ENCODE data around the gene PPP4R3A.

PPP4R3A gene

GRCh38 chr14:91417120-91417982 is 92.8 kb downstream of the PPP4R3A start, which contains the start of gene CCDC88C:
TSS of gene CCDC88C (minus strand) at chr14:91417820. CDS start at chr14:91417690, 130 bp downstream.
- TF ChIP-seq CTCF (IDR thresholded peaks at IDR 0.05; ENCODE audit: control extremely low read depth, extremely low read depth, low read depth, missing control alignments) = peak; percentile 29
- POLR2A ChIA-PET = interaction anchor here (1.0 to 2.5 kb wide), 3 partner anchors 12 to 92 kb away, joined by 3 to 7 read pairs (median 7); no protein-coding TSS in a partner anchor
- peak; percentile 87 for DNase-seq (ENCODE audit: extremely low spot score)
- CTCF ChIA-PET = interaction anchor here (0.9 to 12.0 kb wide), 18 partner anchors 11 to 241 kb away, joined by 3 to 180 read pairs (median 6); no protein-coding TSS in a partner anchor

GRCh38 chr14:91416744-91417119 is 93.4 kb downstream of the PPP4R3A start:
- POLR2A ChIA-PET = interaction anchor here (1.4 to 2.5 kb wide), 3 partner anchors 11 to 92 kb away, joined by 7 to 10 read pairs (median 7); no protein-coding TSS in a partner anchor
- peak; percentile 22 for DNase-seq (ENCODE audit: extremely low spot score)
- TF ChIP-seq CTCF (IDR thresholded peaks at IDR 0.05; ENCODE audit: control extremely low read depth, extremely low read depth, low read depth, missing control alignments) = no peak
- CTCF ChIA-PET = interaction anchor here (1.0 to 12.0 kb wide), 10 partner anchors 11 to 240 kb away, joined by 3 to 180 read pairs (median 6); no protein-coding TSS in a partner anchor

- ChIA-PET POLR2A (interaction anchor here (1.0 to 2.5 kb wide), 4 partner anchors 11 to 91 kb away, joined by 3 to 10 read pairs (median 7); no protein-coding TSS in a partner anchor), CTCF (interaction anchor here (0.8 to 12.0 kb wide), 14 partner anchors 9 to 239 kb away, joined by 3 to 180 read pairs (median 6); no protein-coding TSS in a partner anchor)
- TF ChIP-seq CTCF (IDR thresholded peaks at IDR 0.05; ENCODE audit: control extremely low read depth, extremely low read depth, low read depth, missing control alignments) = no peak
- DNase-seq (ENCODE audit: extremely low spot score) = peak; percentile 79
These were observed 94.0 kb downstream of the PPP4R3A start for GRCh38 chr14:91415794-91416743.

- ChIA-PET POLR2A (no interaction called here), CTCF (interaction anchor here (0.8 to 12.0 kb wide), 10 partner anchors 13 to 238 kb away, joined by 3 to 180 read pairs (median 6); no protein-coding TSS in a partner anchor)
- no peak for TF ChIP-seq CTCF (IDR thresholded peaks at IDR 0.05; ENCODE audit: control extremely low read depth, extremely low read depth, low read depth, missing control alignments)
- DNase-seq (ENCODE audit: extremely low spot score) = peak; percentile 3
These were observed 95.7 kb downstream of the PPP4R3A start for GRCh38 chr14:91414475-91414833.

GRCh38 chr14:91413547-91414474 is 96.3 kb downstream of the PPP4R3A start:
- CTCF ChIA-PET = interaction anchor here (0.8 to 12.0 kb wide), 11 partner anchors 10 to 237 kb away, joined by 3 to 180 read pairs (median 6); no protein-coding TSS in a partner anchor
- no peak for TF ChIP-seq CTCF (IDR thresholded peaks at IDR 0.05; ENCODE audit: control extremely low read depth, extremely low read depth, low read depth, missing control alignments)
- POLR2A ChIA-PET = no interaction called here
- DNase-seq (ENCODE audit: extremely low spot score) = no peak
